BJ (cell line): ENCODE results near the gene CCDC148. TPM values are rescaled to one million over a fixed set of nuclear protein-coding genes. Genes with fewer than 3 reads are reported as not detected.

Experiments used
- CTCF ChIA-PET: fragments of 350-600 bp; formaldehyde crosslinking; extraction: SDS; loops from one replicate; lab custom pipeline; 2021; ENCODE audit warnings: antibody characterized with exemption, inconsistent platforms; lab: Yijun Ruan, JAX
- POLR2A ChIA-PET: fragments of 300-600 bp; sonication (Branson Sonifier 250); formaldehyde crosslinking; extraction: SDS; loops from one replicate; lab custom pipeline; 2021; ENCODE audit warnings: antibody characterized with exemption; lab: Charles Lee
- DNase-seq: peaks from one replicate; pipeline ENCODE4 v3.0.0-alpha.2; 2011; ENCODE audit warnings: low read depth
- H3K27me3 ChIP-seq: 2 replicates; pipeline ENCODE4 v1.6.0; 2011; ENCODE audit warnings: low read length; ENCODE audit not compliant: control insufficient read depth, insufficient read depth
- H3K36me3 ChIP-seq: 2 replicates; pipeline ENCODE4 v1.5.1; 2011; ENCODE audit warnings: low read length; ENCODE audit not compliant: control insufficient read depth, insufficient read depth
- H3K4me3 ChIP-seq: 2 replicates; pipeline ENCODE4 v1.5.1; 2011; ENCODE audit warnings: low read depth, mild to moderate bottlenecking, control low read depth, low read length
- polyA plus RNA-seq: library from polyadenylated mRNA; depleted of rRNA; stranded (reverse); fragments of >200 nt; gene quantifications from 2 replicates; pipeline ENCODE4 v1.2.3, GENCODE V29; 2011
- TF ChIP-seq, protein P1 (sequence below): IDR thresholded peaks from 2 replicates; pipeline ENCODE4 v1.5.1; 2011; ENCODE audit warnings: low read depth, mild to moderate bottlenecking, control low read depth, inconsistent platforms, low read length, moderate library complexity; ENCODE audit not compliant: insufficient read depth

Gene CCDC148
- polyA plus RNA-seq, 1 experiment = 0.75 TPM

DNA sequence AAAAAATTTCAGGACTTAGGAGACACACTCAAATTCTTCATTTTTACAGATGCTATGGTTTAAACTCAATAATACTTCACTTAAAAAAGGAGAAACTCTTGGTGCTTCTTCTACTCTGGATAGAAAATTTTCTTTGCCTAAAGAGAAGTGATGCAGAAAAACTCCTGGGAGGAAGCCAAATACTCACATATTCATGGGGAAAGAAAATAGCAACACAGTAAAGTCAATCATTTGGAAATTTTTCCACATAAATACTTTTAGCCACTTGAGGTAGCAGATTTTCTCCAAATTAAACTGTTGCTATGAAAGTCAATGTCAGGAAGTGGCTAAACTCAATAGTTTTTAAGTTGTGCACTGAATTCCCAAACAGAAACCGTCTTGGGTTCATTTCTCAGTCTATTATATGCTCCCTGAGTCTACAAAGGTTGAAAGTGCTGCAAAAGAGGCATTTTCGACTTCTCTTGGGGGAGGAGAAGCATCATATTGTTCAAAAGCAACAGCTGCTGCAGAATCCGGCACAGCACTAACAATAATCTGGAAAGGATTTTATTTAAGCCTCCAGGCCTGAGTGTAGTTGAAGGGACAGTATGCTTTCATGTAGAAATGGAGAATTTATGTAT, 273.8 kb downstream of the CCDC148 start:
- POLR2A ChIA-PET = no interaction called here
- CTCF ChIA-PET = no interaction called here
- no peak overlapping the region for H3K4me3 ChIP-seq
- TF ChIP-seq, protein P1, sequence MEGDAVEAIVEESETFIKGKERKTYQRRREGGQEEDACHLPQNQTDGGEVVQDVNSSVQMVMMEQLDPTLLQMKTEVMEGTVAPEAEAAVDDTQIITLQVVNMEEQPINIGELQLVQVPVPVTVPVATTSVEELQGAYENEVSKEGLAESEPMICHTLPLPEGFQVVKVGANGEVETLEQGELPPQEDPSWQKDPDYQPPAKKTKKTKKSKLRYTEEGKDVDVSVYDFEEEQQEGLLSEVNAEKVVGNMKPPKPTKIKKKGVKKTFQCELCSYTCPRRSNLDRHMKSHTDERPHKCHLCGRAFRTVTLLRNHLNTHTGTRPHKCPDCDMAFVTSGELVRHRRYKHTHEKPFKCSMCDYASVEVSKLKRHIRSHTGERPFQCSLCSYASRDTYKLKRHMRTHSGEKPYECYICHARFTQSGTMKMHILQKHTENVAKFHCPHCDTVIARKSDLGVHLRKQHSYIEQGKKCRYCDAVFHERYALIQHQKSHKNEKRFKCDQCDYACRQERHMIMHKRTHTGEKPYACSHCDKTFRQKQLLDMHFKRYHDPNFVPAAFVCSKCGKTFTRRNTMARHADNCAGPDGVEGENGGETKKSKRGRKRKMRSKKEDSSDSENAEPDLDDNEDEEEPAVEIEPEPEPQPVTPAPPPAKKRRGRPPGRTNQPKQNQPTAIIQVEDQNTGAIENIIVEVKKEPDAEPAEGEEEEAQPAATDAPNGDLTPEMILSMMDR = no peak
- H3K27me3 ChIP-seq = peaks cover 5% of the 10 kb centered on the region
- DNase-seq = no peak
- H3K36me3 ChIP-seq = no peaks in the 10 kb centered on the region

DNA sequence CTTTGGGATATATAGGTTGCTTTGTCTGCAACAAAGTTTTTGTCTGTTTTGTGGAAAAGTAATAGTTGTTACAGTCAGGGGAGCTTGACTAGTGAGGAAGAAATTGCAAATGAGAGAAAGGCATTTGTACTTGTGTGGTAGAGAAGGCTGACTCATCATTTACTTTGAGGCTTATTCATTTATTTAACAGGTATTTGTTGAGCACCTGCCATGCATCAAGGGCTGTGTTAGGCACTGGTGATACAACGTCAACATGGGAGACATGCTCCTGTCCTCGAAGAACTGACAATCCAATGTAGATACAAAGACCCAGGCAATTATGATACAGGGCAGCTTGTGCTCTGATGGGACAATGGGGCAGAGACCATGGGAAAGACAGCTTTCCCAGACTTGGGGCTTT, 275.4 kb downstream of the CCDC148 start:
- Histone ChIP-seq H3K27me3 (peaks cover 5% of the 10 kb centered on the region), H3K4me3 (no peak overlapping the region), H3K36me3 (no peaks in the 10 kb centered on the region)
- TF ChIP-seq, protein P1 = no peak
- no peak for DNase-seq
- CTCF ChIA-PET = interaction anchor here (1.0 to 4.1 kb wide), 2 partner anchors 122 to 565 kb away, joined by 4 to 36 read pairs; no protein-coding TSS in a partner anchor
- POLR2A ChIA-PET = no interaction called here

DNA sequence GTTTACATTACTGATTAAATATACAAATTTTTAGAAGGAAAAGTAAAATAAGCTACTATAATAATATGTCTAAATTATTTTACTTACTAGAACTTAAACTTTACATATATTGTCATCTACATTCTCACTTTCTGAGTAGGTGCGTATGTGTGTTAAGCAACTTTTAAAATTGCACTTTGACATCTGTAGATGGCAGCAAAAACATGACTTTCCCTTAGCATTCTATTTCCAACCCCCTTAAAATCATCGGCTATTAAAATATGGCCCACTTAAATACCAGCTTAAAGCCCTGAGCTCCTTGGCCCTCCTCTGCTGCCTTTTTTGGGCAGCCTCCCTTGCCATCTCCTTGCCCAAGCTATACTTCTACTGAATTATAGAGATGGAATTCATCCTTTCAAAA, 276.9 kb downstream of the CCDC148 start:
- no peak for DNase-seq
- Histone ChIP-seq H3K4me3 (no peak overlapping the region), H3K36me3 (no peaks in the 10 kb centered on the region), H3K27me3 (peaks cover 5% of the 10 kb centered on the region)
- ChIA-PET POLR2A (no interaction called here), CTCF (interaction anchor here (1.1 to 4.1 kb wide), 13 partner anchors 10 to 577 kb away, joined by 3 to 36 read pairs (median 3); no protein-coding TSS in a partner anchor)
- TF ChIP-seq, protein P1 = peak; percentile 37

DNA sequence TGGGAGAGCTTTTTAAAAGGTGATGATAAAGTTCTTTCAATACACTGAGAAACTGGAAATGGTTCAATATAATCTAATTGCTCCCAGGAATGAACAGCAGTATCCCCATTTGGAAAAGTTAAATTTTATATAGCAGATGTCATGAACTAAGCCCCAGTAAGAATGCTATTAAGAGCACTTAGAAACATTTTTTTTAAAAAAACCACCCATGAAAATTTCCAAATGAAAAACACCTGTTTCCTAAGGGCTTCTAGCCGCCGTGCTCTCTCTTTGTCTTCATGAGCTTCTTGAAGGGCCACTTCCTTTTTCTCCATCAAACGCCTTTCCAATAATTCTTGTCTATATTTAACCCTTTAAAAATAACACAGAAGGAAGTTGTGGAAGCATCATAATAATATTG, 277.9 kb downstream of the CCDC148 start:
- Histone ChIP-seq H3K36me3 (no peaks in the 10 kb centered on the region), H3K4me3 (no peak overlapping the region), H3K27me3 (peaks cover 5% of the 10 kb centered on the region)
- ChIA-PET POLR2A (interaction anchor here (0.5 kb wide), 1 partner anchor 24 kb away, joined by 3 read pairs; no protein-coding TSS in a partner anchor), CTCF (interaction anchor here (1.2 to 4.1 kb wide), 8 partner anchors 10 to 578 kb away, joined by 3 to 36 read pairs (median 6); no protein-coding TSS in a partner anchor)
- peak; percentile 52 for DNase-seq
- TF ChIP-seq, protein P1 = no peak

DNA sequence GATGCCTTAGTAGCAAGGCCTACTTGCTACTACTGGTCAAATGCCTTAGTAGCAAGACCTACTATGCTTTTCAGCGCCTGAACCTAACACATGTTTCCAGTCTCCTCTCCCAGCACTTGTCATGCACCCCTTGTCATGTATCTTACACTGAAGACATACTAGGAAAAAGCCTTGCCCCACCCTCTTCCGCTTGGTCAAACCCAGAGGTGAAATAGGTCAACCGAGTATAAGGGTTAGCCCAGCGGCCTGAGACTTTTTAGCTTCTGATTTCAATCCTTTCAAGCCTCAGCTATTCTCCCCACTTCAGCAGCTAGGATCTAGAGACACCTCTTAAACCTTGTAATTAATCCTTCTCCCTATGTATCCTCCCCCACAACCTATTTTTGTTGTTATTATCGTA, 281.6 kb downstream of the CCDC148 start:
- ChIA-PET POLR2A (no interaction called here), CTCF (interaction anchor here (1.4 kb wide), 1 partner anchor 151 kb away, joined by 3 read pairs; no protein-coding TSS in a partner anchor)
- Histone ChIP-seq H3K36me3 (no peaks in the 10 kb centered on the region), H3K27me3 (no peaks in the 10 kb centered on the region; the same call in 1 of the 2 replicates), H3K4me3 (no peak overlapping the region)
- TF ChIP-seq, protein P1 = no peak
- DNase-seq = no peak
